GM10248 (cell line): ENCODE data around the gene CHCHD1.

ENCODE experiments used
- CTCF ChIA-PET: fragments of 300-600 bp; sonication (Branson Sonifier 250); formaldehyde crosslinking; extraction: SDS; loops from one replicate; lab custom pipeline; 2021; ENCODE audit warnings: antibody characterized with exemption; lab: Yijun Ruan, JAX
- POLR2A ChIA-PET: fragments of 350-650 bp; sonication (Branson Sonifier 250); formaldehyde crosslinking; extraction: SDS; loops from one replicate; lab custom pipeline; 2020; ENCODE audit warnings: antibody characterized with exemption; lab: Yijun Ruan, JAX
- DNase-seq: peaks from one replicate; pipeline ENCODE4 v3.0.0; 2012; ENCODE audit errors: extremely low spot score
- TF ChIP-seq, protein P1 (sequence below): IDR thresholded peaks from 2 replicates; pipeline ENCODE4 v1.5.1; 2012; ENCODE audit warnings: mild to moderate bottlenecking, low read depth; ENCODE audit errors: extremely low read depth, missing control alignments, control extremely low read depth

Gene CHCHD1

DNA sequence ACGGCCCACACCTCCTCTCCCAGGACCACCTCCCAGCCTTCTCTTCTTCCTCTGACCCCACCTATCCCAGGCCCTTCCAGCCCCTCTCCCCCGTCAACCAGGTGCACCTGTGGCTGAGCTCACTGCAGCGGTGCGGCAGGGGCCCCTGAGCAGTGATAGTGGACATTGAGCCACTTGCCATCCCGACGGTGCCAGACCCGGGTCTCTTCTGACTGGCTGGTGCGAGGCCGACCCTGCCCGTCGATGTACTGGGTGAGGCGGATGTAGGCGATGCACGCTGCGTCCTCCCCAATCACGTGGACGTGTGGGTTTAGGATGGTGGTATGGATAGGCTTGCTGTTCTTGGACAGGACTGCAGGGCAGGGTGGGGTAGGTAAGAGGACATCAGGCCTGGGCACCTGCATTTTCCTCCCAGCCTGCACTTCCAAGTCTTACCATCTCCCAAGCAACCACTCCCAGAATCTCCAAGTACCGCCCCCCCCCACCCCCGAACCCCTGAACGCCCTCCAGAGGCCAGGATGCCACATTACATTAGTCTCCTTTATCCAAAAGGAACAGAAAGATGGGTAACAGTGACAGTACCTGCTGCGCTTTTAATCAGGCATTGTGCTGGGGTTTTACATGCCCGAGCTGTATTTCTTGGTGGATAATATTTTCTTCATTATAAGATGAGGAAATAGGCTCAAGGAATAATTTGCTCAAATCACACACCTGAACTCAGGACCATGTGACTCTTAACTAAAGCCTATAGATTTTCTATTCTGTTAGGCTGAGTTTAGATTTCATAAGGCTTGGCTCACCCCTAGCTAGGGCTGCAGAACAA, 33.3 kb downstream of the CHCHD1 start:
- ChIA-PET CTCF (interaction anchor here (0.7 to 4.2 kb wide), 11 partner anchors 10 to 126 kb away, joined by 3 to 23 read pairs (median 3); no protein-coding TSS in a partner anchor), POLR2A (interaction anchor here (0.6 kb wide), 1 partner anchor 11 kb away, joined by 3 read pairs; no protein-coding TSS in a partner anchor)
- DNase-seq, result no peak

DNA sequence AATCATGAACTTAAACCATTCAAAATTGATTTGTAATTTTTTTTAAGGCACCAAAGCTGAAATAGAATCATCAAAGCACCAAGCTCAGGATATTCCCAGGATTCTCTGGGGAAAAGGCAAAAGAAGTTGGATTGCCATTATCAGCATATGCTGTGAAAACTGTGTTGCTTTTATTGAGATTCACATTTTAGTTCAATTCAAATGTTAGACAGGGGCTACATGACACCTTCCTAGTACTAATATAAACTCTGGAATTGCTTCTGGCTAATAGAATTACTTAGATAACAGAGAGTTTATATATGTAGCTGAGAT, 33.8 kb downstream of the CHCHD1 start:
- POLR2A ChIA-PET, result interaction anchor here (0.6 to 1.0 kb wide), 2 partner anchors 11 to 71 kb away, joined by 3 read pairs; no protein-coding TSS in a partner anchor
- TF ChIP-seq, protein P1, sequence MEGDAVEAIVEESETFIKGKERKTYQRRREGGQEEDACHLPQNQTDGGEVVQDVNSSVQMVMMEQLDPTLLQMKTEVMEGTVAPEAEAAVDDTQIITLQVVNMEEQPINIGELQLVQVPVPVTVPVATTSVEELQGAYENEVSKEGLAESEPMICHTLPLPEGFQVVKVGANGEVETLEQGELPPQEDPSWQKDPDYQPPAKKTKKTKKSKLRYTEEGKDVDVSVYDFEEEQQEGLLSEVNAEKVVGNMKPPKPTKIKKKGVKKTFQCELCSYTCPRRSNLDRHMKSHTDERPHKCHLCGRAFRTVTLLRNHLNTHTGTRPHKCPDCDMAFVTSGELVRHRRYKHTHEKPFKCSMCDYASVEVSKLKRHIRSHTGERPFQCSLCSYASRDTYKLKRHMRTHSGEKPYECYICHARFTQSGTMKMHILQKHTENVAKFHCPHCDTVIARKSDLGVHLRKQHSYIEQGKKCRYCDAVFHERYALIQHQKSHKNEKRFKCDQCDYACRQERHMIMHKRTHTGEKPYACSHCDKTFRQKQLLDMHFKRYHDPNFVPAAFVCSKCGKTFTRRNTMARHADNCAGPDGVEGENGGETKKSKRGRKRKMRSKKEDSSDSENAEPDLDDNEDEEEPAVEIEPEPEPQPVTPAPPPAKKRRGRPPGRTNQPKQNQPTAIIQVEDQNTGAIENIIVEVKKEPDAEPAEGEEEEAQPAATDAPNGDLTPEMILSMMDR, result no peak
- DNase-seq, result no peak
- CTCF ChIA-PET, result interaction anchor here (1.2 to 4.2 kb wide), 6 partner anchors 9 to 126 kb away, joined by 3 to 23 read pairs (median 4); no protein-coding TSS in a partner anchor

More for the DNA sequence above, 33.3 kb downstream of the CHCHD1 start:
- TF ChIP-seq, protein P1, result no peak

DNA sequence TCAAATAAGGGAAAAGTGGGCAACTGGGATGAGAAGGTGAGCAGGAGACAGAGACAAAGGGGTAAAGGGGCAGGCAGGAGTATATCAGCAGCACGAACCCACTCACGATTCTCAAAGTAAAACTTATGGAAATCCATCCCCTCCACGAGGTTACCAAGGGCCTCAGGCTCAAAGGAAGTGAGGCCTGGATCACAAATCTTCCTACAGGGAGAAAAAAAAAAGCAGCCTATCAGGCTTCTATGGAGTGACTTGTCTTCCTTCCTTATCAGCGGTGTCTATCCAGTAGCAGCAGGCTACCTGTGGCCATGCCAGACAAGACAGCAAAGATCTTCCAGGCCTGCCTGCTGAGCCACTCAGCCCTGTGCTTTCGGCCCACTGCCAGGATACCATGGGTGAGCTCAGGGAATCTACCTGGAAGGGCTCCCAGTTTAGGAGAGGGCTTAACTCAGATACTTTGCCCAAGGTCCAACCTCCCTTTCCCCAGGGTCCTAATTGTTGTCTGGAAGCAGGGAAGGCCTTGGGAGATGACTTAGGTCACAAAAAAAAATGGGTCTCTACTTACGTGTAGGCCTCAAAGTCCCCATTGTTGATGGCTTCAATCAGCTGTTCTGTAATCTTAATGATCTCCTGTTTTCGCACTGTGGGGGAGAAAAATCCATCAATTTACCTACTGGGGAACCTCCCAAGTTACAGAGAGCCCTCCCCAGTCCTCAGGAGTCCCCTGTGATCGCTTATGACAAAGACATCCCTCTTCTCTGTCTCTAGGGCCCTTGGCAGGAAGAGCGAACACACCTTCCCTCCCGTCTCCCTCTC, 35.3 kb downstream of the CHCHD1 start:
- POLR2A ChIA-PET, result no interaction called here
- CTCF ChIA-PET, result interaction anchor here (1.1 to 4.2 kb wide), 4 partner anchors 8 to 45 kb away, joined by 3 to 23 read pairs (median 3); a partner anchor contains a TSS
- DNase-seq, result no peak
- TF ChIP-seq, protein P1, result no peak

DNA sequence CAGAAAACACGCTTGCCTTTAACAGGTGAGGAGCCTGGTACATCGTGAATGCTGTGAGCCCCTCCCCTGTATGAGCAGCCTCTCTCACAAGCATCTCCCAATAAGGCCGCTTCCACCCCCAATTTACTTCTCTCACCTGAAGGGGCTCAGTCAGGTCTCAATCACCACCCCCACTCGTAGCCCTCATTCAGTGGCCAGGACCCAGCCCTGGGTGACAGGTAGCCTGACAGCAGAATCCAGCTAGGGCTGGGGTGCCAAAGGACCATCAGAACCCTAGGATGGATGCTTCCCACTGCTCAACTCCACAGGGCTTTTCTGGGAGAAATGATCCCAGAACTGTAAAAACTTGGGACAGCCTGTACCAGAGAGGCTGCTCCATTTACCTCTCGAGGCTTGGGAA, 36.0 kb downstream of the CHCHD1 start:
- no peak for DNase-seq
- TF ChIP-seq, protein P1, result no peak
- POLR2A ChIA-PET, result no interaction called here
- CTCF ChIA-PET, result interaction anchor here (1.1 kb wide), 1 partner anchor 13 kb away, joined by 3 read pairs; no protein-coding TSS in a partner anchor

DNA sequence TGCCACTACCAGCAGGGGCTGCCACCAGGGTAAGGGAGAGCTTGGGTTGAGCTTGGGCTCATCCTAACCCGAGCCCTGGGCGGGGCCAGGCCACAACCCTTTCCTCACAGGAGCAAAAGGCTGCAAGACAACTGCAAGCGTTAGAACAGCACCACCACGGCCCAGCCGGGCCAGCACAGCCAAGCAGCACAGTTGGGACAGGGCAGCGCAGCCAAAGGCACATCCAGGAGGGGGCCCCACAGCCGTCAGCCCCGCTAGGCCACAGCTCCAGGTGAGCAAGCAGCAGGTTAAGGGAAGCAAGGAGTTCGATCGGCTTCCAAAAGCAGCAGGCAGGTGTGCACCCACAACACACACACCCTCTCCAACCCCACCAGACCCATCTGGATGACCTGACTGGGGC, 36.6 kb downstream of the CHCHD1 start:
- ChIA-PET CTCF (interaction anchor here (1.1 to 2.1 kb wide), 2 partner anchors 12 kb away, joined by 3 to 7 read pairs; no protein-coding TSS in a partner anchor), POLR2A (no interaction called here)
- TF ChIP-seq, protein P1, result no peak
- no peak for DNase-seq

DNA sequence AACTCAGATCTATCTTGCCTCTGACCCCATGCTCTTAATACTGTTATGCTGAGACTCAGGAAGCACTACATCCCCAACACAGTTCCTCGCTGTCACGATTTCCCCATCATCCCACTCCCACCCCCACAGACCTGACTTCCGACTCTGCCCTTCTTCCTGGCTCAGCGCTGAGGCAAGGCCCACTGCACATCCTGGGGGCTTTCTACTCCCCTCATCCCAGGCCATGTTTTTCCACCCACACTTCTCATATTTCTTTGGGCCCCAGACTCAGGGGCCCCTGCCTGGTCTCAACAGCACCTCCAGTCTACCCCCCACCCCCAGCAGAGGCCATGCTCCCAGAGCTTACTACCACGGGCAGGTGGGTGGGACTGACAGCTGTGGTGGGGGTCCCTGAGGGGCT, 37.2 kb downstream of the CHCHD1 start:
- CTCF ChIA-PET, result interaction anchor here (1.0 to 2.1 kb wide), 4 partner anchors 9 to 29 kb away, joined by 3 to 7 read pairs (median 3); no protein-coding TSS in a partner anchor
- TF ChIP-seq, protein P1, result no peak
- POLR2A ChIA-PET, result no interaction called here
- no peak for DNase-seq
